GM12801 (cell line): ENCODE data around the gene RIPPLY1.

ENCODE experiments used
- TF ChIP-seq, protein P1 (sequence below): IDR thresholded peaks from one replicate; pipeline ENCODE4 v1.5.1; 2011; ENCODE audit warnings: control low read depth; ENCODE audit not compliant: insufficient read length; ENCODE audit errors: extremely low read depth

RIPPLY1 gene

GRCh38 chrX:106946464-106946863, 43.3 kb upstream of the RIPPLY1 start:
- TF ChIP-seq, protein P1, sequence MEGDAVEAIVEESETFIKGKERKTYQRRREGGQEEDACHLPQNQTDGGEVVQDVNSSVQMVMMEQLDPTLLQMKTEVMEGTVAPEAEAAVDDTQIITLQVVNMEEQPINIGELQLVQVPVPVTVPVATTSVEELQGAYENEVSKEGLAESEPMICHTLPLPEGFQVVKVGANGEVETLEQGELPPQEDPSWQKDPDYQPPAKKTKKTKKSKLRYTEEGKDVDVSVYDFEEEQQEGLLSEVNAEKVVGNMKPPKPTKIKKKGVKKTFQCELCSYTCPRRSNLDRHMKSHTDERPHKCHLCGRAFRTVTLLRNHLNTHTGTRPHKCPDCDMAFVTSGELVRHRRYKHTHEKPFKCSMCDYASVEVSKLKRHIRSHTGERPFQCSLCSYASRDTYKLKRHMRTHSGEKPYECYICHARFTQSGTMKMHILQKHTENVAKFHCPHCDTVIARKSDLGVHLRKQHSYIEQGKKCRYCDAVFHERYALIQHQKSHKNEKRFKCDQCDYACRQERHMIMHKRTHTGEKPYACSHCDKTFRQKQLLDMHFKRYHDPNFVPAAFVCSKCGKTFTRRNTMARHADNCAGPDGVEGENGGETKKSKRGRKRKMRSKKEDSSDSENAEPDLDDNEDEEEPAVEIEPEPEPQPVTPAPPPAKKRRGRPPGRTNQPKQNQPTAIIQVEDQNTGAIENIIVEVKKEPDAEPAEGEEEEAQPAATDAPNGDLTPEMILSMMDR, result no peak

GRCh38 chrX:106940068-106940467, 36.9 kb upstream of the RIPPLY1 start:
- TF ChIP-seq, protein P1, result no peak

DNA sequence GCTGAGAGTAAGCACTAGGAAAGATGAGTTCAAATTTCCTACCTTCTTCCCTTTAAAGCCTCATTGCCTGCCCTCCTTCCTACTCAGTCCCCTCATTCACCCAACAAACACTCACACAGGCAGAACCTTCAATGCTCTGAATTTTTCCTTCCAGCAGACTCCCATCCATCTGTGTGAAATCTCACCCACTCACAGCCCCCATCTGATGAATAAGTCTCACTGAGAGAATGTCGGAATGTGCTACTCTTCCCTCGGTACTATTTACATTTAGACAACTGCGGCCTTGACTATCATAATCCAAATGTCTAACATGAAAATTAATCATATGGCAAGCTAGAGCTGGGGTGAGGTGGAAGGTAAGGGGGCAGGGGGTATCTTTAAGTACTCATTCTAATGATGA, 36.4 kb upstream of the RIPPLY1 start:
- TF ChIP-seq, protein P1, result no peak

GRCh38 chrX:106936246-106936645, 33.1 kb upstream of the RIPPLY1 start:
- TF ChIP-seq, protein P1, result no peak

DNA sequence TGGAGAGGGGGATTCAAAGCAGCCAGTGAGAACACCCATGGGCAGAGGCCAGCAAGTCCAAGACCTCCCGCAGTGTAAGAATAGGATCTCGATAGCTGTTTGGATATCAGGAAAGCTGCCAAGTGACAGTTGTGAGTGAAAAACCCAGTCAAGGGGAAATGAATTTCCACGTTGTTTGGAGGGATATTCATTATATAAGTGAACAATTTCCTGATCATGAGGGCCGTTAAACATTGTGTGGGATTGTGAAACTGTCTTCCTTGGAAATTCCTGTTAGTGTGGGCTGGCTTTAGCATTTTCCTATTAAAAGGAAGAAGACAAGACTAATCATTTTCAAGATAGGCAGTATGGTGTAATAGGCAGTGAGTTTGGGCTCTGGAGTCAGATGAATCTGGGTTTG, 32.0 kb upstream of the RIPPLY1 start:
- TF ChIP-seq, protein P1, result no peak

DNA sequence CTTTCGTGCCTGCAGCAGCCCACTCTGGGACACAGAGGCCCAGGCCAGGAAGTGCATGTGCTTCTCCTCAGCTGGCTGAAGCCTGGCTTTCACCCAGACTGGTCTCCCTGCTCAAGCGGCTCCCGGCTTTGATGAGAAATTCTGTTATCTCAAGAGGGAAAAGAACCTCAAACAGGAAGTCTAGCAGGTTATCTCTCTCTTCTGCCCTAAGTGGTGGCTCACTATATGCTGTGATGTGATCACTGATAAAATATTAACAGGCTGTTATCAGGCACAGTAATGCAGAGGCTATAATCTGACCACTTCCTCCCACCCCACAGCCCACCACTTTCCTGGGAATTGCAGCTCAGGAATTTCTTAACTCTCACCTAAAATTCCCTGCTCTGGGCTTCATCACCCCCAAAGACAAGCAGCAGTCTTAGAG, 30.4 kb upstream of the RIPPLY1 start:
- TF ChIP-seq, protein P1, result no peak

- TF ChIP-seq, protein P1, result no peak
These were observed 29.9 kb upstream of the RIPPLY1 start for GRCh38 chrX:106932960-106933537.

DNA sequence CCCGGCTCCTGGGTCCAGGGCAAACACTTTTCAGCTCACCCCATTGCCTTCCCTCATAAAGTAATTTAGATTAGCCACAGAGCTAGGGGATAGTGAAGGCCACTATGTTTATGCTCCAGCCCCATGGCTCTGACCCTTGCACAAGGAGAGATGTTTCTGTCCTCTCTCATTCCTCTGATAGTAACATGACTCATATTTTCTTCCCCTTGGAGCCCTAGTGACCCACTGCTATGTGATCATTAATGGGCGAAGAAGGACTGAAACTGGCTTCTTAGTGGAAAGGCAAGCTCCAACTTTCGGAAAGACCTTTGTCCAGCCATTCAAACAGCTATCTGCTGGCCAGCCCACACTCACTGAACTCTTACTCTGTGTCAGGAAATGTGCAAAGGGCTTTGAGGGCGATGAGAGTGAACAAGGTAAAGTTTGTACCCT, 29.4 kb upstream of the RIPPLY1 start:
- TF ChIP-seq, protein P1, result no peak
